Measurements from ENCODE around the gene LYPD6B. TPM values are rescaled to one million over a fixed set of nuclear protein-coding genes. Genes with fewer than 3 reads are reported as not detected.

LYPD6B gene
- total RNA-seq, 2 experiments from 2014 or later: not detected

- Mint-ChIP-seq H3K4me1 (ENCODE audit: low read depth) (no peaks in the 10 kb centered on the region), H3K9me3 (no peaks in the 10 kb centered on the region), H3K27ac (no peak overlapping the region), H3K36me3 (ENCODE audit: low read depth) (no peaks in the 10 kb centered on the region), H3K4me3 (no peak overlapping the region), H3K27me3 (no peaks in the 10 kb centered on the region)
- intact Hi-C loops (cut with micrococcal nuclease): no loop called here
- no peak for DNase-seq
- no peak for ATAC-seq
- POLR2A ChIA-PET: interaction anchor here (0.7 kb wide), 1 partner anchor 9 kb away, joined by 3 read pairs; no protein-coding TSS in a partner anchor
- CTCF ChIA-PET: no interaction called here
- TF ChIP-seq CTCF (IDR thresholded peaks at IDR 0.05): no peak
Observed at GRCh38 chr2:149189769-149190168, 151.3 kb downstream of the LYPD6B start.

- CTCF ChIA-PET: no interaction called here
- Mint-ChIP-seq H3K27ac (no peak overlapping the region), H3K9me3 (no peaks in the 10 kb centered on the region), H3K27me3 (no peaks in the 10 kb centered on the region), H3K36me3 (ENCODE audit: low read depth) (no peaks in the 10 kb centered on the region), H3K4me1 (ENCODE audit: low read depth) (no peaks in the 10 kb centered on the region), H3K4me3 (no peak overlapping the region)
- DNase-seq: no peak
- no peak for TF ChIP-seq CTCF (IDR thresholded peaks at IDR 0.05)
- POLR2A ChIA-PET: no interaction called here
- intact Hi-C loops (cut with micrococcal nuclease): no loop called here
- no peak for ATAC-seq
Observed at GRCh38 chr2:149191915-149192314, 153.4 kb downstream of the LYPD6B start.

- Mint-ChIP-seq H3K4me3 (no peak overlapping the region), H3K36me3 (ENCODE audit: low read depth) (no peaks in the 10 kb centered on the region), H3K4me1 (ENCODE audit: low read depth) (no peaks in the 10 kb centered on the region), H3K27ac (no peak overlapping the region), H3K9me3 (no peaks in the 10 kb centered on the region), H3K27me3 (no peaks in the 10 kb centered on the region)
- TF ChIP-seq CTCF (IDR thresholded peaks at IDR 0.05): no peak
- ChIA-PET POLR2A (no interaction called here), CTCF (no interaction called here)
- no peak for DNase-seq
- intact Hi-C loops (cut with micrococcal nuclease): no loop called here
- ATAC-seq: no peak
Observed at GRCh38 chr2:149192427-149192826, 153.9 kb downstream of the LYPD6B start.

- no peaks in the 10 kb centered on the region for H3K4me1 Mint-ChIP-seq (ENCODE audit: low read depth)
- ChIA-PET POLR2A (no interaction called here), CTCF (no interaction called here)
- ATAC-seq (no peak), DNase-seq (no peak)
- intact Hi-C loops (cut with micrococcal nuclease): no loop called here
- no peaks in the 10 kb centered on the region for H3K36me3 Mint-ChIP-seq (ENCODE audit: low read depth)
- no peaks in the 10 kb centered on the region for H3K27me3 Mint-ChIP-seq
- no peak for TF ChIP-seq CTCF (IDR thresholded peaks at IDR 0.05)
- H3K27ac Mint-ChIP-seq: no peak overlapping the region
- no peaks in the 10 kb centered on the region for H3K9me3 Mint-ChIP-seq
- H3K4me3 Mint-ChIP-seq: no peak overlapping the region
Observed at GRCh38 chr2:149200109-149200520, 161.6 kb downstream of the LYPD6B start.

- intact Hi-C loops (cut with micrococcal nuclease): no loop called here
- Mint-ChIP-seq H3K27me3 (peaks cover 2% of the 10 kb centered on the region), H3K36me3 (ENCODE audit: low read depth) (no peaks in the 10 kb centered on the region), H3K27ac (no peak overlapping the region), H3K4me1 (ENCODE audit: low read depth) (no peaks in the 10 kb centered on the region), H3K4me3 (no peak overlapping the region), H3K9me3 (no peaks in the 10 kb centered on the region)
- no peak for TF ChIP-seq CTCF (IDR thresholded peaks at IDR 0.05)
- ChIA-PET CTCF (no interaction called here), POLR2A (no interaction called here)
- no peak for DNase-seq
- no peak for ATAC-seq
Observed at GRCh38 chr2:149204686-149205085, 166.2 kb downstream of the LYPD6B start.

Data from activated CD8-positive, alpha-beta T cell treated with anti-CD3 and anti-CD28 coated beads for 36 hours (primary cell).